CD14-positive monocyte (primary cell): ENCODE measurements around the gene NTM. TPM values are rescaled to one million over a fixed set of nuclear protein-coding genes. Genes with fewer than 3 reads are reported as not detected.

ENCODE experiments used
- DNase-seq, 3 donors: peaks; one replicate each; pipeline ENCODE4 v3.0.0-alpha.2; 2011 to 2022
- H2AFZ ChIP-seq: 2 replicates; pipeline ENCODE4 v1.6.0; 2012; ENCODE audit warnings: mild to moderate bottlenecking, low read depth, low read length, inconsistent platforms; ENCODE audit not compliant: insufficient read depth, poor library complexity, severe bottlenecking
- H3K27ac ChIP-seq, 2 donors: 1 replicate in 1 of 2; 2 replicates in 1 of 2; pipeline ENCODE4 v1.5.1; 2012 to 2013; ENCODE audit warnings: low read length in 2 of 2, control low read depth in 1 of 2, inconsistent platforms in 1 of 2, low read depth in 1 of 2, mild to moderate bottlenecking in 1 of 2
- H3K27me3 ChIP-seq, 2 donors: one replicate each; pipeline versions ENCODE4 v1.6.0 to v1.6.1; 2011 to 2013; ENCODE audit warnings: low read length in 2 of 2; ENCODE audit not compliant: control insufficient read depth in 2 of 2, insufficient read depth in 2 of 2
- H3K36me3 ChIP-seq, 2 donors: replicated peaks in 1 of 2; 1 replicate in 1 of 2; 2 replicates in 1 of 2; pipeline versions ENCODE4 v1.5.1 to v1.6.1; 2012 to 2013; ENCODE audit warnings: low read length in 2 of 2, control low read depth in 1 of 2, inconsistent platforms in 1 of 2, mild to moderate bottlenecking in 1 of 2; ENCODE audit not compliant: insufficient read depth in 2 of 2, control insufficient read depth in 1 of 2
- H3K4me1 ChIP-seq, 2 donors: 1 replicate in 1 of 2; 2 replicates in 1 of 2; pipeline versions ENCODE4 v1.5.1 to v1.6.1; 2012 to 2013; ENCODE audit warnings: low read length in 2 of 2, control low read depth in 1 of 2, inconsistent platforms in 1 of 2, mild to moderate bottlenecking in 1 of 2, moderate library complexity in 1 of 2; ENCODE audit not compliant: insufficient read depth in 2 of 2, control insufficient read depth in 1 of 2
- H3K4me2 ChIP-seq: replicated peaks from 2 replicates; pipeline ENCODE3; 2012; ENCODE audit warnings: low read length, moderate library complexity, mild to moderate bottlenecking; ENCODE audit not compliant: poor library complexity, severe bottlenecking; ENCODE audit errors: extremely low read depth
- H3K4me3 ChIP-seq, 3 experiments: fragments of 200-600 bp in 1 of 3; sonication (generic) in 1 of 3; replicated peaks in 1 of 3; 1 replicate in 2 of 3; 2 replicates in 1 of 3; pipeline ENCODE4 v1.5.1; 2011 to 2013; ENCODE audit warnings: low read length in 3 of 3, mild to moderate bottlenecking in 3 of 3, control low read depth in 2 of 3, low read depth in 2 of 3, inconsistent platforms in 1 of 3, moderate library complexity in 1 of 3
- H3K79me2 ChIP-seq: 2 replicates; pipeline ENCODE4 v1.6.0; 2012; ENCODE audit warnings: mild to moderate bottlenecking, control low read depth, inconsistent platforms, low read length, moderate library complexity; ENCODE audit not compliant: insufficient read depth
- H3K9ac ChIP-seq: 2 replicates; pipeline ENCODE4 v1.6.0; 2017; ENCODE audit warnings: low read length, mild to moderate bottlenecking; ENCODE audit not compliant: insufficient read depth, poor library complexity, severe bottlenecking
- H3K9me3 ChIP-seq, 2 donors: replicated peaks in 1 of 2; 1 replicate in 1 of 2; 2 replicates in 1 of 2; pipeline versions ENCODE4 v1.5.1 to v1.6.1; 2012 to 2013; ENCODE audit warnings: low read length in 2 of 2, control low read depth in 1 of 2; ENCODE audit not compliant: control insufficient read depth in 1 of 2, insufficient read depth in 1 of 2
- H4K20me1 ChIP-seq: 2 replicates; pipeline ENCODE4 v1.6.0; 2012; ENCODE audit warnings: mild to moderate bottlenecking, low read length, control low read depth, moderate library complexity; ENCODE audit not compliant: insufficient read depth
- H3K27ac Mint-ChIP-seq, 7 donors: one replicate each; pipeline ENCODE4 v1.8.0; 2020; ENCODE audit warnings: mild to moderate bottlenecking in 7 of 7, mixed read lengths in 7 of 7, moderate library complexity in 6 of 7, inconsistent platforms in 2 of 7
- H3K27me3 Mint-ChIP-seq, 3 donors: one replicate each; pipeline ENCODE4 v1.8.0; 2021 to 2022; ENCODE audit warnings: low read depth in 3 of 3, mild to moderate bottlenecking in 3 of 3, mixed read lengths in 3 of 3, moderate library complexity in 3 of 3, inconsistent platforms in 1 of 3
- H3K36me3 Mint-ChIP-seq, 2 donors: one replicate each; pipeline ENCODE4 v1.8.0; 2020; ENCODE audit warnings: mixed read lengths in 2 of 2, inconsistent platforms in 1 of 2, mild to moderate bottlenecking in 1 of 2
- H3K4me1 Mint-ChIP-seq: one replicate; pipeline ENCODE4 v1.8.0; 2020; ENCODE audit warnings: mild to moderate bottlenecking, mixed read lengths
- H3K4me3 Mint-ChIP-seq, 2 donors: one replicate each; pipeline ENCODE4 v1.8.0; 2020; ENCODE audit warnings: mild to moderate bottlenecking in 2 of 2, mixed read lengths in 2 of 2, moderate library complexity in 1 of 2
- H3K9me3 Mint-ChIP-seq, 7 donors: one replicate each; pipeline ENCODE4 v1.8.0; 2020 to 2022; ENCODE audit warnings: mixed read lengths in 7 of 7, mild to moderate bottlenecking in 6 of 7, moderate library complexity in 6 of 7, inconsistent platforms in 2 of 7
- WGBS: methylation state at CpG from one replicate; pipeline ENCODE4 v1.1.5; 2013; ENCODE audit warnings: missing lambda C conversion rate; ENCODE audit not compliant: insufficient coverage; 5-methylcytosine and 5-hydroxymethylcytosine counted together
- intact Hi-C, 2 donors: fragments of 100-400 bp; cut with micrococcal nuclease; formaldehyde crosslinking; loops; one replicate each; pipeline versions ENCODE4 v1.15.0 to v1.15.1; 2023
- polyA plus RNA-seq, 3 donors: library from polyadenylated mRNA; depleted of rRNA in 1 of 3; unstranded in 2 of 3; stranded (reverse) in 1 of 3; fragments of 300-500 nt in 2 of 3; fragments of >200 nt in 1 of 3; fragmentation: Illumina TruSeq in 2 of 3; gene quantifications; 1 replicate in 2 of 3; 2 replicates in 1 of 3; pipeline ENCODE4 v1.2.3, GENCODE V29; 2012 to 2021
- small RNA-seq: library from RNA; depleted of rRNA; stranded (forward); fragments of <200 nt; gene quantifications from one replicate; pipeline ENCODE3, GENCODE V24; 2012; ENCODE audit warnings: low read depth; ENCODE audit not compliant: insufficient read length
- TF ChIP-seq, protein P1 (sequence below): fragments of 200-600 bp; IDR thresholded peaks from one replicate; pipeline ENCODE4 v1.8.0; 2022; ENCODE audit warnings: antibody characterized with exemption, mild to moderate bottlenecking

The NTM gene
- polyA plus RNA-seq, 3 donors = not detected

DNA sequence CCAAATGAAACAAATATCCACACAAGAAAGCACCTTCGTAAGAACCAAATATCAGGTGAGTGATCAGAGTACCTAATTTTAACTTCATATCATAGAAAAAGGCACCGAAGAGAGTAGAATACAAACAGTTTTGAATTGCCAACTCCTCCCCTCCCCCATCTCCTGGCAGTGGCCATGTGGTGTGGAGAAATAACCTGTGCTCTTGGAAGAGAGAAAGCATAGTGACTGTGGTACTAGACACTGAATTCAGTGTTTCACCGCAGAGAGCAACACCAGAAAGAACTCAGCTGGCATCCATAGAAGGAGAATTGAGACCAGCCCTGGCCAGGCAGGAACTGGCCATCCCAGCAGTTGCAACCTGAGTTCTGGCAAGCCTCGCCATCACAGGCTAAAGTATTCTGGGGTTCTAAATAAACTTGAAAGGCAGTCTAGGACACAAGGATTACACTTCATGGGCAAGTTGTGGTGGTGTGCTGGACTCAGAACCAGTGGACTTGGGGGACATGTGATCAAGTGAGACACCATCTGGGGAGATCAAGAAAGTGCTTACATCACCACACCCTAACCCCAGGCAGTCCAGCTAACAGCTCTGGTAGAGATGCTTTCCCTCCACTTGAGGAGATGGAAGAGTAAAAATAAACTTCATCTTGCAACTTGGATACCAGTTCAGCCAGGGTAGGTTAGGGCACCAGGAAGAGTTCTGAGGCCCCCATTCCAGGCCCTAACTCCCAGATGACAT, 1003.2 kb downstream of the NTM start:
- H3K4me1 ChIP-seq = no peaks in the 10 kb centered on the region
- H3K36me3 Mint-ChIP-seq = no peaks in the 10 kb centered on the region
- H3K79me2 ChIP-seq = no peaks in the 10 kb centered on the region
- H3K27ac Mint-ChIP-seq = no peak overlapping the region
- intact Hi-C loops = no loop called here
- no peaks in the 10 kb centered on the region for H3K36me3 ChIP-seq
- TF ChIP-seq, protein P1, sequence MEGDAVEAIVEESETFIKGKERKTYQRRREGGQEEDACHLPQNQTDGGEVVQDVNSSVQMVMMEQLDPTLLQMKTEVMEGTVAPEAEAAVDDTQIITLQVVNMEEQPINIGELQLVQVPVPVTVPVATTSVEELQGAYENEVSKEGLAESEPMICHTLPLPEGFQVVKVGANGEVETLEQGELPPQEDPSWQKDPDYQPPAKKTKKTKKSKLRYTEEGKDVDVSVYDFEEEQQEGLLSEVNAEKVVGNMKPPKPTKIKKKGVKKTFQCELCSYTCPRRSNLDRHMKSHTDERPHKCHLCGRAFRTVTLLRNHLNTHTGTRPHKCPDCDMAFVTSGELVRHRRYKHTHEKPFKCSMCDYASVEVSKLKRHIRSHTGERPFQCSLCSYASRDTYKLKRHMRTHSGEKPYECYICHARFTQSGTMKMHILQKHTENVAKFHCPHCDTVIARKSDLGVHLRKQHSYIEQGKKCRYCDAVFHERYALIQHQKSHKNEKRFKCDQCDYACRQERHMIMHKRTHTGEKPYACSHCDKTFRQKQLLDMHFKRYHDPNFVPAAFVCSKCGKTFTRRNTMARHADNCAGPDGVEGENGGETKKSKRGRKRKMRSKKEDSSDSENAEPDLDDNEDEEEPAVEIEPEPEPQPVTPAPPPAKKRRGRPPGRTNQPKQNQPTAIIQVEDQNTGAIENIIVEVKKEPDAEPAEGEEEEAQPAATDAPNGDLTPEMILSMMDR = no peak
- no peak overlapping the region for H3K27ac ChIP-seq
- no peak for DNase-seq
- H3K4me3 Mint-ChIP-seq = no peak overlapping the region
- H3K9me3 ChIP-seq = no peaks in the 10 kb centered on the region
- H3K4me3 ChIP-seq = no peak overlapping the region
- no peak overlapping the region for H2AFZ ChIP-seq
- no peaks in the 10 kb centered on the region for H4K20me1 ChIP-seq
- whole genome bisulfite sequencing = 100% methylated on average over 2 of the region's 4 CpGs
- peaks cover 0 to 12% (median 5%) of the 10 kb centered on the region in 7 donors for H3K9me3 Mint-ChIP-seq
- no peak overlapping the region for H3K4me2 ChIP-seq
- no peaks in the 10 kb centered on the region for H3K4me1 Mint-ChIP-seq
- H3K27me3 Mint-ChIP-seq = no peaks in the 10 kb centered on the region
- no peak overlapping the region for H3K9ac ChIP-seq
- no peaks in the 10 kb centered on the region for H3K27me3 ChIP-seq

DNA sequence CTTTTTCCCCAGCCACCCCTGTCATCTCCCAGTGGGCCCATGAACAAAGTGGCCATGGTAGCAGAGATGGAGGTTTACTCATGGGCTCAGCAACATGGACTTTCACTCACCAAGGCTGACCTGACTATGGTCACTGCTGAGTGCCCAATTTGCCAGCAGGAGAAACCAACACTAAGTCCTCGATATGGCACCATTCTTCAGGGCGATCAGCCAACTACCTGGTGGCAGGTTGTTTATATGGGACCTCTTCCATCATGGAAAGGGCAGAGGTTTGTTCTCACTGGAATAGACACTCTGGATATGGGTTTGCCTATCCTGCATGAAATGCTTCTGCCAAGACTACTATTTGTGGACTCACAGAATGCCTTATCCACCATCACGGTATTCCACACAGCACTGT, 1009.1 kb downstream of the NTM start:
- TF ChIP-seq, protein P1 = no peak
- intact Hi-C loops = no loop called here

More for the DNA sequence above, 1009.1 kb downstream of the NTM start:
- Mint-ChIP-seq H3K4me1 (no peaks in the 10 kb centered on the region), H3K4me3 (no peak overlapping the region), H3K36me3 (no peaks in the 10 kb centered on the region), H3K9me3 (peaks cover 5 to 33% (median 16%) of the 10 kb centered on the region in 7 donors), H3K27ac (no peak overlapping the region), H3K27me3 (peaks cover 0 to 1% (median 0%) of the 10 kb centered on the region in 3 donors)
- Histone ChIP-seq H3K9ac (no peak overlapping the region), H3K27ac (no peak overlapping the region), H3K4me1 (no peaks in the 10 kb centered on the region), H4K20me1 (no peaks in the 10 kb centered on the region), H2AFZ (no peak overlapping the region), H3K4me2 (no peak overlapping the region), H3K4me3 (no peak overlapping the region), H3K36me3 (no peaks in the 10 kb centered on the region), H3K27me3 (no peaks in the 10 kb centered on the region), H3K79me2 (no peaks in the 10 kb centered on the region), H3K9me3 (peaks cover 5 to 9% of the 10 kb centered on the region in 2 donors)
- 92% methylated on average over 2 of the region's 3 CpGs for WGBS
- no peak for DNase-seq

Small RNA genes within 50 kb of the gene (small RNA-seq; reads per million reads assigned to genes)
- gene RNU6ATAC12P = not detected
